GM18502 (cell line): ENCODE results near the gene TMC6.
A peak's percentile ranks its signal among the peaks of the same experiment; 100 is the strongest.
"Not testable (repeated sequence)": the region's sequence is repeated elsewhere in the genome, so short reads cannot be mapped to it uniquely, and the experiment has no call there.

Experiments used
- ATAC-seq: cut with Tn5 transposase; IDR thresholded peaks from one replicate; pipeline ENCODE4 v1.9.1; 2021; ENCODE audit warnings: mild to moderate bottlenecking; ENCODE audit not compliant: unreplicated experiment, poor library complexity

The TMC6 gene

GRCh38 chr17:78128551-78129350, at the start of gene TMC6:
TMC6 (minus strand) TSS chr17:78128755; CDS start chr17:78126832, 1,923 bp downstream.
- no peak for ATAC-seq

- ATAC-seq = no peak
These were observed 48.0 kb upstream of the TMC6 start for GRCh38 chr17:78176548-78177025.

- ATAC-seq = no peak
These were observed 47.1 kb upstream of the TMC6 start for GRCh38 chr17:78175643-78175981.

GRCh38 chr17:78174870-78175642, 46.5 kb upstream of the TMC6 start:
- ATAC-seq = no peak

GRCh38 chr17:78174346-78174869, 45.9 kb upstream of the TMC6 start:
- ATAC-seq = no peak

GRCh38 chr17:78173097-78173715, 44.7 kb upstream of the TMC6 start:
- ATAC-seq = peak; percentile 32

GRCh38 chr17:78172249-78173051, 43.9 kb upstream of the TMC6 start:
- ATAC-seq = no peak

- not testable (repeated sequence) for ATAC-seq
These were observed 43.2 kb upstream of the TMC6 start for GRCh38 chr17:78171591-78172248.

GRCh38 chr17:78170692-78171590, 42.4 kb upstream of the TMC6 start:
- no peak for ATAC-seq

GRCh38 chr17:78168903-78169793, 40.6 kb upstream of the TMC6 start:
- peak; percentile 36 for ATAC-seq

GRCh38 chr17:78168242-78168902, 39.8 kb upstream of the TMC6 start, which contains the start of gene SYNGR2:
SYNGR2 (plus strand) TSS chr17:78168581; CDS start chr17:78168617, 36 bp downstream.
- ATAC-seq = peak; percentile 61

- ATAC-seq = no peak
These were observed 37.9 kb upstream of the TMC6 start for GRCh38 chr17:78166416-78166815.

- no peak for ATAC-seq
These were observed 36.4 kb upstream of the TMC6 start for GRCh38 chr17:78164748-78165607.

- ATAC-seq = no peak
These were observed 35.6 kb upstream of the TMC6 start for GRCh38 chr17:78163881-78164747.

GRCh38 chr17:78159575-78160158, 31.1 kb upstream of the TMC6 start:
- peak; percentile 41 for ATAC-seq
